ENCODE results near the gene PTPN12.

DNA sequence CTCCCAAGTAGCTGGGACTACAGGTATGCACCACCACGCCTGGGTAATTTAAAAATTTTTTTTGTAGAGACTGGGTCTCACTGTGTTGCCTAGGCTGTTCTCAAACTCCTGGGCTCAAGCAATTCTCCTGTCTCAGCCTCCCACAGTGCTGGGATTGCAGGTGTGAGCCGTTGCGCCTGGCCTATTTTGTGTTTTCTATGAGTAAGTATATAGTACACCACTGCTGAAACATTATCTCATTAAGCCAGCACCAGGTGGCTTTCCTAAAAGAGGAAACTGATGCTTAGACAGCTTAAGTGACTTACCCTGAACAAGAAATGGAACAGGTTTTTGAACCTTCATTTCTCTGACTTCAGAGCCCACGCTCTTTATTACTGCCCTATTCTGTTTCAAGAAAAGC, 7.8 kb upstream of the PTPN12 start:
- TF ChIP-seq, protein P1, sequence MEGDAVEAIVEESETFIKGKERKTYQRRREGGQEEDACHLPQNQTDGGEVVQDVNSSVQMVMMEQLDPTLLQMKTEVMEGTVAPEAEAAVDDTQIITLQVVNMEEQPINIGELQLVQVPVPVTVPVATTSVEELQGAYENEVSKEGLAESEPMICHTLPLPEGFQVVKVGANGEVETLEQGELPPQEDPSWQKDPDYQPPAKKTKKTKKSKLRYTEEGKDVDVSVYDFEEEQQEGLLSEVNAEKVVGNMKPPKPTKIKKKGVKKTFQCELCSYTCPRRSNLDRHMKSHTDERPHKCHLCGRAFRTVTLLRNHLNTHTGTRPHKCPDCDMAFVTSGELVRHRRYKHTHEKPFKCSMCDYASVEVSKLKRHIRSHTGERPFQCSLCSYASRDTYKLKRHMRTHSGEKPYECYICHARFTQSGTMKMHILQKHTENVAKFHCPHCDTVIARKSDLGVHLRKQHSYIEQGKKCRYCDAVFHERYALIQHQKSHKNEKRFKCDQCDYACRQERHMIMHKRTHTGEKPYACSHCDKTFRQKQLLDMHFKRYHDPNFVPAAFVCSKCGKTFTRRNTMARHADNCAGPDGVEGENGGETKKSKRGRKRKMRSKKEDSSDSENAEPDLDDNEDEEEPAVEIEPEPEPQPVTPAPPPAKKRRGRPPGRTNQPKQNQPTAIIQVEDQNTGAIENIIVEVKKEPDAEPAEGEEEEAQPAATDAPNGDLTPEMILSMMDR (IDR thresholded peaks at IDR 0.05) = no peak
- no peak for TF ChIP-seq EZH2phosphoT487 (IDR thresholded peaks at IDR 0.05)

Data from neural progenitor cell (in vitro differentiated cells).